ENCODE measurements around the gene ASB6. TPM values are rescaled to one million over a fixed set of nuclear protein-coding genes. Genes with fewer than 3 reads are reported as not detected.
A peak's percentile ranks its signal among the peaks of the same experiment; 100 is the strongest.

ASB6 gene
- total RNA-seq, 1 experiment from 2014 or later: 20.0 TPM

- TF ChIP-seq NR2C2 (CRISPR knock-in tag; IDR thresholded peaks at IDR 0.05) (no peak), ATF6 (CRISPR knock-in tag; IDR thresholded peaks at IDR 0.05) (no peak), CTCF (IDR thresholded peaks at IDR 0.05) (no peak), STAT6 (CRISPR knock-in tag; conservative IDR thresholded peaks at IDR 0.05; ENCODE audit: low read depth) (no peak), JAZF1 (CRISPR knock-in tag; IDR thresholded peaks at IDR 0.05) (no peak), TCF7 (CRISPR knock-in tag; IDR thresholded peaks at IDR 0.05; ENCODE audit: low read depth) (no peak), ZNF232 (CRISPR knock-in tag; IDR thresholded peaks at IDR 0.05) (no peak)
Measured at GRCh38 chr9:129623331-129623730, 18.6 kb downstream of the ASB6 start (continued).

GRCh38 chr9:129620669-129621295 lies 21.2 kb downstream of the ASB6 start, which contains the start of gene C9orf50:
Gene C9orf50 (minus strand): TSS chr9:129621101. CDS start chr9:129620574, 527 bp downstream.
- no peak within 1 kb of the TSS for H3K27ac Mint-ChIP-seq
- POLR2A ChIA-PET: interaction anchor here (0.9 kb wide), 1 partner anchor 475 kb away, joined by 4 read pairs; no protein-coding TSS in a partner anchor
- H3K36me3 Mint-ChIP-seq: no peaks in the 10 kb centered on the region
- peak within 1 kb of the TSS; percentile 62 for H3K4me3 Mint-ChIP-seq
- H3K4me1 Mint-ChIP-seq: peaks cover 18% of the 10 kb centered on the region
- DNase-seq (ENCODE audit: low spot score) (no peak), ATAC-seq (no peak)
- no peaks in the 10 kb centered on the region; the same call in 1 of the 2 replicates for H3K9me3 Mint-ChIP-seq
- H3K27me3 Mint-ChIP-seq (ENCODE audit: low read depth): peaks cover 50% of the 10 kb centered on the region
- CTCF ChIA-PET: interaction anchor here (0.6 to 3.4 kb wide), 14 partner anchors 10 to 490 kb away, joined by 3 to 33 read pairs (median 4); partner anchors contain the start of gene ASB6
- TF ChIP-seq ATF1 (CRISPR knock-in tag; IDR thresholded peaks at IDR 0.05): no peak

GRCh38 chr9:129619787-129620668 lies 21.9 kb downstream of the ASB6 start:
- H3K9me3 Mint-ChIP-seq: no peaks in the 10 kb centered on the region; the same call in 1 of the 2 replicates
- peaks cover 14% of the 10 kb centered on the region for H3K4me1 Mint-ChIP-seq
- no peak overlapping the region for H3K27ac Mint-ChIP-seq
- ChIA-PET POLR2A (interaction anchor here (0.9 kb wide), 1 partner anchor 474 kb away, joined by 4 read pairs; no protein-coding TSS in a partner anchor), CTCF (interaction anchor here (0.5 to 3.4 kb wide), 20 partner anchors 9 to 489 kb away, joined by 3 to 33 read pairs (median 4); partner anchors contain the start of gene ASB6)
- H3K27me3 Mint-ChIP-seq (ENCODE audit: low read depth): peaks cover 50% of the 10 kb centered on the region
- ATAC-seq: peak; percentile 33
- no peak for DNase-seq (ENCODE audit: low spot score)
- peak overlapping the region; percentile 62 for H3K4me3 Mint-ChIP-seq
- H3K36me3 Mint-ChIP-seq: no peaks in the 10 kb centered on the region
- TF ChIP-seq ERG (CRISPR knock-in tag; IDR thresholded peaks at IDR 0.05) (no peak), MAX (CRISPR knock-in tag; IDR thresholded peaks at IDR 0.05) (peak; percentile 64; the same call in 1 of the 2 replicates), FOXP1 (CRISPR knock-in tag; IDR thresholded peaks at IDR 0.05; ENCODE audit: borderline replicate concordance) (peak; percentile 81; the same call in 1 of the 2 replicates), E2F4 (CRISPR knock-in tag; IDR thresholded peaks at IDR 0.05; ENCODE audit: borderline replicate concordance, low read depth) (0 out of 2 replicates have a peak, but pooled peaks have one; percentile 33), USF1 (CRISPR knock-in tag; IDR thresholded peaks at IDR 0.05) (peak; percentile 67), RELA (CRISPR knock-in tag; IDR thresholded peaks at IDR 0.05; ENCODE audit: borderline replicate concordance) (peak; percentile 49; the same call in 1 of the 2 replicates), ZNF423 (CRISPR knock-in tag; IDR thresholded peaks at IDR 0.05) (peak; percentile 61), MYBL2 (CRISPR knock-in tag; IDR thresholded peaks at IDR 0.05) (0 out of 2 replicates have a peak, but pooled peaks have one; percentile 19), USF2 (CRISPR knock-in tag; IDR thresholded peaks at IDR 0.05) (peak; percentile 63), JUN (CRISPR knock-in tag; IDR thresholded peaks at IDR 0.05) (no peak)
